GM19452 (cell line): ENCODE data around the gene MFSD2B.

Experiments
- ATAC-seq: cut with Tn5 transposase; IDR thresholded peaks from one replicate; pipeline ENCODE4 v1.9.1; 2021; ENCODE audit not compliant: unreplicated experiment

The MFSD2B gene

DNA sequence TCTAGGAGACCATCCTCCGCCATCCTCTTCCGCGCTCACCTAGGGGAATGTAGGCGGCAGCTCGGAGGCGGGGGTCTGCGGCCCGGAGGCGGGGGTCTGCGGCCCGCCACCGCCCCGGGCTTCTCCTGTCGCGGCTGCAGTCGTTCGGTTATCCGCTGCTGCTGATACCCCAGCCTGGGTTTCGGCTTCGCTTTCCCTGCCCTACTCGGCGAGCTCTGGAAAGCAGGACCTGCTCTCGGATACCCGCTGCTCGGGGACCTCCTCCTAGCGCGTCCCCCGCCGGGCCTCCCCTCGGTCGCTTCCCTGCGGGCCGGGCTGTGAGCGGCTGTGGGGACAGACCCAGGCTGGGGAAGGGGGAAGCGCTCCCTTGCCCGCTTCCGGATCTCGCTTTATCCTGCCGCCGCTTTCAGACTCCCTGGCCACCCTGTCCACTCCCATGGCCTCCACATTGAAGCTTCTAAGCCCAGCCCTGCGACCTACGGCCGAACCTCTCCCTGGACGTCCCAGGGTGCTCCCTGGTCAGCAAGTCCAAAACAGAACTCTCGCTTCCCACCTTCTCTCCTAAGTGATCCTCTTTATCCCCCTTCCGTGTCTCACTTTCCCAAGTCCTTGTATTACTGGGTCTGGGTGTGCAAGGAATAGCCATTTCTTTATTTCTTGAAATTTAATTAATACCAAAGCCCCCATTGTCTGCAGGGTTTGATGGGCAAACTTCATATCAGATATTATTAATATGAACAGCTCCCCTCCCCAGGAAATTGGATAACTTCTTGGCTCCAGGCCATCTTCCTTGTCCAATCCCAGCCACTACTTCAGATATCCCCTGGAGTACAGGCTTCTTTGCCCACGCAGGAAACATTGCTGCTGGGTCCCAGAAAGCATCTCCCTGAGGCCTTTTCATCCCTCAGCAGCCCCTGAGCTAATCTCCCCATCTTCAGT is 40.4 kb downstream of the MFSD2B start:
- no peak for ATAC-seq

DNA sequence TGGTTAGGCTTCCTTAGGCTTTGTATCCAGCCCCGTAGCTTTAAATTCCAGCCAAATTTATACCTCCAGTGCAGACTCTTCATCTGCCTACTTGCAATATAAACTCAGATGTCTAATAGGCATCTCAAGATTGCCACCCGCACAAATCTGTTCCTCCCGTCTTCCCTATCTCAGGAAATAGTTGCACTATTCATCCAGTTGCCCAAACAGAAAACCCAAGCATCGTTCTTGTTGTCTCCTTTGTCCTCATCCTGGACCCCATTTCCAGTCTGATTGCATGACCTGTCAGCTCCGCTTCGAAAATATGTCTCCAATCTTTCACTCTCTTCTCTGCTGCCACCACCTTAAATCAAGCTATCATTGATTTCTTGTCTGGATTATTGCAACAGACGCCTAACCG is 41.9 kb downstream of the MFSD2B start:
- ATAC-seq, result no peak

DNA sequence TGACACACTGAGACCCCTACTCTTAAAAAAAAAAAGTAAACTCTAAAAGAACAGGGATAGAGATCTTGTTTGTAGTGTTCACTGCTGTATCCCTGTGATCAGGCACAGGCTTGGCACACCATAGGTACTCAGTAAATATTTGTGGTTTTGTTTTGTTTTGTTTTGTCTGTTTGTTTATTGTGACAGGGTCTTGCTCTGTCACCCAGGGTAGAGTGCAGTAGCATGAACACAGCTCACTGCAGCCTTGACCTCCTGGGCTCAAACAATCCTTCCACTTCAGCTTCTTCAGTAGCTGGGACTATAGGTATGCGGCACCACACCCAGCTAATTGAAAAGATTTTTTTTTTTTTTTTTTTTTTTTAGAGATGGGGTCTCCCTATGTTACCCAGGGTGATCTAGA is 43.1 kb downstream of the MFSD2B start:
- no peak for ATAC-seq

DNA sequence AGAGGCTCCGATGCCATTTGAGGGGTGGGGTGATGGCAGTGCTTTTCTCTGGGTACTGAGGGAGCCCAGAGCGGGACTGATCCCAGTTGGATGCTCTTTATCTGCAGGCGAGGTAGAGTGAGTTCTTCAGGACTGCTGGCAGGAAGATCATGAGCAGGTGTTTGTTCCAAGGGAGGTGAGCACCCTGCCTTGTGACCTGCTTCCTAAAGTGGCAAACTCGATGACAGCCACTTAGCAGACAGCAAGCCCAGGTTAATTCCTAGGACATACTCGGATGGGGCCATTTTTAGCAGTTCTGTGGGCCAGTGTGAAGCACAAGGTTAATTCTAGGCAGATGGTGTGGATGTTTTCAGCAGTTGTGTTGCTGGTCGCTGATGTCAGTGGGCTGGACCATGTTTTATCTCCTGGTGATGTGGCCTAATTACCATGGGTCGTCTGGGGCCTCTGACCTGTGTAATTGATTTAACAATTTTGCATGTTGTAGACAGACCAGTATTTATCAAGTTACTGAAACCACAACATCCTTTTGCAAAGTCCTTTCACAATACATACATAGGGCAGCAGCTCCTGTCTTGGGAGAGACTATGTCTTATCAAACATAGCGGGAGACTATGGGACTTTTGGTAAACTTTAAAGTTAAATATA is 44.6 kb downstream of the MFSD2B start:
- ATAC-seq, result no peak

DNA sequence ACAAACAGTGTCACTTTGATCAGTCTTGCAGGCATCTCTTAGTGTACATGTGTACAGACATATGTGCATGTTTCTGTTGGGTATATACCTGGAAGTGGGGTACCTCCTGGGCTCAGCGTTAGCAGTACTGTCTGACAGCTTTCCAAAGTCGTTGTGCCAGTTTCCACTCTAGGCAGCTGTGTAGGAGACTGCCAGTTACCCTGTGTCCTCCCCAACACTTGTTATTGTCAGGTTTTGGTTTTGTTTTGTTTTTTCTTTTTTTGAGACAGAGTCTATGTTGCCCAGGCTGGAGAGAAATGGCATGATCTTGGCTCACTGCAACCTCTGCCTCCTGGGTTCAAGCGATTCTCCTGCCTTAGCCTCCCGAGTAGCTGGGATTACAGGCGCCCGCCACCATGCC is 45.9 kb downstream of the MFSD2B start:
- no peak for ATAC-seq

DNA sequence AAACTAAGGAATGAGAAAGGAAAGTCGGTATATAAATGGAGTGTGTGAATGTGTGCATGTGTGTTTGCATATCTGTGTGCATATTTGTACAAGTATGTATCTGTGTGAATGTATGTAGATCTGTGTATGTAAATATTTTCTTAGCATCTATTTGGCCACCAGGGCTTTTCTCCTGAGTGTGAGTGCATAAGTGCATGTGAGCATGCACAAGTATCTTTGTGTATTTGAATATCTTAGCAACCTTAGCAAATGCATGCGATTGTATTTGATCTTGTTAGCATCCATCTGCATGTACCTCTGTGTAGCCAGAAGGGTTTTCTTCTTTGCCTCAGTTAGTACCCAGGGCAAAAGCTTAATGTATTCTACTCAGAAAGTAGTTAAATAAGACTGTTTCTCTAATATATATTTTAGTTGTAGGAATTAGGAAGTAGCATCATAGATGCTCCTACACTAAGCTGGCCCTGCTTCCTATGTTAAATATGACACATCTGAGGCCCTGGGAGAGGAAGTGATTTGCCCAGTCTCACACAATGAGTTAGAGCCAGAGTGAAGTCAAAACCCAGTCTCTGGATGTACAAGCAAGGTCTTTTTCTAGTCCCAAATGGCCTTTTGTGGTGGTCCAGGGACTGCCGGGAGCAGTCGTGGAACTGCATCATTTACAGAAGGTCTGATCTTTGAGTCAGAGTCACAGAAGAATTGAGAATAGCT is 48.8 kb downstream of the MFSD2B start:
- no peak for ATAC-seq

DNA sequence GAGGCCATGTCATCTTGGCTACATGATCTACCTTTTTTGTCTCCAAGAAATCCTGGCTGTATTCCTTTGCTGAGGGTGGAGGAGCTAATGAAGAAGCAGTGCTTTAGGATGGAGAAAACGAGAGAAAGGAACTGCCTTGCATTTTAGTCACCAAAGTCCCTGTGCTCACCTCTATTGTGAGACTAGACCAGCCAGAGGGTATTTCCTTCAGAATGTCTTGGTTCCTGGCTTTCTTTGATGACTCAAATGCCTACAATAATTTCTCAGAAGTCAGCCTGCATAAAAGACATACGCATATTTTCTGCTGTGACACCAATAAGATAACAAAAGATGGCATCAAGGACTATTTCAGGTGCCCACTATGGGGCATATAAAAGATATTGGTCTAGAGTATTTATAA is 55.5 kb downstream of the MFSD2B start:
- ATAC-seq, result no peak

DNA sequence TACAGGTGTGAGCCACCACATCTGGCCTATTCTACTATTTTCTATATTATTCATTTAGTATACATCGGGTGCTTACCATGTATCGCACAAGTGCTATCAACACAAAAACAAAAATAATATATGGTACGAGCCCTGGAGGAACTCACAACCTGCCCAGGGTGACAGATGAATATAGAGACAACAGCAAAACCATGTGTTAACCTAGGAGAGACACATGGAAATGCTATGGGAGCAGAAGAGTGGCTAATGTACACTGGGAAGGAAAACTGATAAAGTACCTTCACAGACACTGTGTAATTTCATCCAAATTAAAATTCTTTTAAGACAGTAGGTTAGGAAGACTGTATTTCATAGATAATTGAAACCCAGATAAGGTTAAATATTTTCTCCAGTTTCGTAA is 62.4 kb downstream of the MFSD2B start:
- no peak for ATAC-seq

DNA sequence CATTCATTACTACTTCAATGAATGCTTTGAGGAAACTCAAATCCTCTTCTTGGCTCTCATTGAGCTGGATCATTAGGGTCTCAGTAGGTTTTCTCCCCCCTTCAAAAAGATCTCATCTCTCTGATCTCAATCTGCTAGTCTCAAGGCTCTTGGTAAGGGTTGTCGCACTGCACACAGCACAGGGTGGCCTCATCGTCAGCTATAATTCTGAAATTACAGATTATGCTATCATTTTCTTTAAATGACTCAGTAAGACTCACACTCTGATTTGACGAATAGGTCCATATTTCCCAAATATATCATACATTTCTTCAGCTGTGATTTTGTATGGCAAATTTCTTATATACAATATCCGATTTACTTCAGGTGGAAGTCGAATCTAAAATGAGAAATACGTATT is 63.9 kb downstream of the MFSD2B start:
- ATAC-seq, result no peak

DNA sequence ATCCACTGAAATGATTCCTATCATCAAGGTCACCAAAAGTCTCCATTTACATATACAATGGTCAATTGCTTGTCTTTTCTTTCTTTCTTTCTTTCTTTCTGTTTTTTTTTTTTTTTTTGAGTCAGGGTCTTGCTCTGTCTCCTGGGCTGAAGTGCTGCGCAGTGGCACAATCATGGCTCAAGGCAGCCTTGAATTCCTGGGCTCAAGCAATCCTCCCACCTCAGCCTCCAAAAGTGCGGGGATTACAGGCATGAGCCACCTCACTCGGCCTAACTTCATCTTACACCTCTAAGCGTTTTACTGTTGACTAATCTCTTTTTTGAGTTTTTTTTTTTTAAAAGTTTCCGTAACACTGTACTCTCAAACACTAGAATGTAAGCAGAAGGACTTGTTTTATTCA is 65.4 kb downstream of the MFSD2B start:
- ATAC-seq, result no peak
